Left forelimb (tissue), 1 donor: ENCODE results near the gene ARL5C.

Experiments
- DNase-seq: peaks from one replicate; pipeline ENCODE4 v3.0.0-alpha.2; 2018; ENCODE audit warnings: low spot score

The ARL5C gene

GRCh38 chr17:39167476-39167875 lies 1.5 kb upstream of the ARL5C start:
- DNase-seq = no peak

GRCh38 chr17:39166437-39167335 lies 725 bp upstream of the ARL5C start:
- DNase-seq = no peak

- no peak for DNase-seq
Observed at GRCh38 chr17:39165178-39165840, 652 bp downstream of the ARL5C start.

GRCh38 chr17:39164675-39165143 lies 1.3 kb downstream of the ARL5C start:
- peak; percentile 90 for DNase-seq

GRCh38 chr17:39161962-39162361 lies 4.0 kb downstream of the ARL5C start:
- no peak for DNase-seq

GRCh38 chr17:39158623-39159022 lies 7.3 kb downstream of the ARL5C start:
- no peak for DNase-seq

- DNase-seq = no peak
Observed at GRCh38 chr17:39156491-39156890, 9.5 kb downstream of the ARL5C start.

- DNase-seq = no peak
Observed at GRCh38 chr17:39155654-39156053, 10.3 kb downstream of the ARL5C start.

- DNase-seq = peak; percentile 98
Observed at GRCh38 chr17:39153599-39154051, 12.3 kb downstream of the ARL5C start.

GRCh38 chr17:39151943-39152818 lies 13.8 kb downstream of the ARL5C start:
- DNase-seq = no peak

- no peak for DNase-seq
Observed at GRCh38 chr17:39151150-39151942, 14.6 kb downstream of the ARL5C start, which contains the start of gene PLXDC1. Gene PLXDC1, minus strand, starts transcription at chr17:39151637. Its CDS starts 200 bp downstream, at chr17:39151437.

- DNase-seq = no peak
Observed at GRCh38 chr17:39150795-39151149, 15.2 kb downstream of the ARL5C start.

GRCh38 chr17:39150104-39150634 lies 15.8 kb downstream of the ARL5C start:
- DNase-seq = no peak

GRCh38 chr17:39147221-39148185 lies 18.5 kb downstream of the ARL5C start:
- DNase-seq = no peak

GRCh38 chr17:39146273-39146672 lies 19.7 kb downstream of the ARL5C start:
- DNase-seq = no peak

- DNase-seq = no peak
Observed at GRCh38 chr17:39145143-39145542, 20.8 kb downstream of the ARL5C start.

GRCh38 chr17:39144416-39144840 lies 21.5 kb downstream of the ARL5C start:
- peak; percentile 93 for DNase-seq

GRCh38 chr17:39143552-39144093 lies 22.3 kb downstream of the ARL5C start:
- DNase-seq = peak; percentile 89

GRCh38 chr17:39141915-39142664 lies 23.9 kb downstream of the ARL5C start:
- DNase-seq = no peak
